GM10266 (cell line): ENCODE measurements around the gene DPP10.

Experiments
- DNase-seq: peaks from one replicate; pipeline ENCODE4 v3.0.0; 2012; ENCODE audit errors: extremely low spot score
- TF ChIP-seq, protein P1 (sequence below): IDR thresholded peaks from 2 replicates; pipeline ENCODE4 v1.5.1; 2012; ENCODE audit warnings: mild to moderate bottlenecking, low read depth; ENCODE audit not compliant: control insufficient read depth, insufficient read depth; ENCODE audit errors: missing control alignments

The DPP10 gene

DNA sequence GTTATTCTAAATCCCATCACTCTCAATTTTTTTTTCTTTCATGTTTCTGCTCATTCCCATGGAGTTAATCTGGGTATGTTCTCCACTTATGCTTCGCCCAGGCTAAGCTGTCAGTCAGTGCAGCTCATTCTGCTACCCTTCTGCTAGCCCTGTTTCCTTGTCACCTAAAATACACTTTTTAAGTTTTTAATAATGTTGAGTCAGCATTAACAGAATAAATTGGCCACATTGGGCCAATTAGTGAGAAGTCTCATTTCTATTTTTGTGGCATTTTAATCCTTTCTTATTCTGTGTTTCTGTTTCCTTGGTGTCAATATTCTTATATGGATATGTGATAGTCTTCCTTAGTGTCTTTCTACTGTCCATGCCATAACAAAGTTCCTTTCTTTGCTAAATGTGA is 1126.2 kb downstream of the DPP10 start:
- TF ChIP-seq, protein P1, sequence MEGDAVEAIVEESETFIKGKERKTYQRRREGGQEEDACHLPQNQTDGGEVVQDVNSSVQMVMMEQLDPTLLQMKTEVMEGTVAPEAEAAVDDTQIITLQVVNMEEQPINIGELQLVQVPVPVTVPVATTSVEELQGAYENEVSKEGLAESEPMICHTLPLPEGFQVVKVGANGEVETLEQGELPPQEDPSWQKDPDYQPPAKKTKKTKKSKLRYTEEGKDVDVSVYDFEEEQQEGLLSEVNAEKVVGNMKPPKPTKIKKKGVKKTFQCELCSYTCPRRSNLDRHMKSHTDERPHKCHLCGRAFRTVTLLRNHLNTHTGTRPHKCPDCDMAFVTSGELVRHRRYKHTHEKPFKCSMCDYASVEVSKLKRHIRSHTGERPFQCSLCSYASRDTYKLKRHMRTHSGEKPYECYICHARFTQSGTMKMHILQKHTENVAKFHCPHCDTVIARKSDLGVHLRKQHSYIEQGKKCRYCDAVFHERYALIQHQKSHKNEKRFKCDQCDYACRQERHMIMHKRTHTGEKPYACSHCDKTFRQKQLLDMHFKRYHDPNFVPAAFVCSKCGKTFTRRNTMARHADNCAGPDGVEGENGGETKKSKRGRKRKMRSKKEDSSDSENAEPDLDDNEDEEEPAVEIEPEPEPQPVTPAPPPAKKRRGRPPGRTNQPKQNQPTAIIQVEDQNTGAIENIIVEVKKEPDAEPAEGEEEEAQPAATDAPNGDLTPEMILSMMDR, result no peak
- no peak for DNase-seq

DNA sequence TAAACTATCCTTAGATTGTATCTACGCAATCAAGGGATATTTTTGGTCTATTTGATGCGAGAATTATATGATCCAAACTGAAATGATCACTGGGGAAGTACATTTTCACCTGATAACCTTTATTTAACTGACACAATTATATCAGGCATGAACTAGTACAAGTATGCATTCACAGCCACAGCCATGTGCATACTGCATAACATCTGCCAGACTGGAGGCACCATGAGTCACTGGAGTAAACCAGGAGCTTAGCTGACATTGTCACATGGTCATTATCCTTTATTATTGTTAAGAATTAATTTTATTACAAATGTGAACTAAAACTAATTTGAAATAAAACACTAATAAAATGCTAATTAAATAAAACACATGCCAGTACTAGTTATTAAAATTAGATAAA is 1127.1 kb downstream of the DPP10 start:
- no peak for DNase-seq
- TF ChIP-seq, protein P1, result no peak

DNA sequence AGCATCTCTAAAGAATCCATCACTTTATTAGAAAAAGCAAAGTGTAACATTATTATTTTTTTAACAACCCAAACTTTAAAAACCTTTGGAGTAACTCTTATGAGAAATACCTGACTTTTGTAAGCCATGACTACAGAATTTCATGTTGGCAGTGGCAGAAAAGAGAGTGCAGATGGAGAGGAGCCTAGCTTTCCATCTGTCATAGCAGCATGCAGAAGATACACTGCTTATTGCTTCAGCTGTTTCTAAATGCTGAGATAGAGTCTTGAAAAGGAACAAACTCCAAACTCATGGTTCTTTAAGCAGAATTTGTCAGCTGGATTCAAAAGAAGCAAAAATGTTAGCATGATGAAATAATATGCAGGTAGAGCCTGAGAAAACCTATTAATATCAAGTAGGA is 1130.3 kb downstream of the DPP10 start:
- TF ChIP-seq, protein P1, result no peak
- DNase-seq, result no peak

DNA sequence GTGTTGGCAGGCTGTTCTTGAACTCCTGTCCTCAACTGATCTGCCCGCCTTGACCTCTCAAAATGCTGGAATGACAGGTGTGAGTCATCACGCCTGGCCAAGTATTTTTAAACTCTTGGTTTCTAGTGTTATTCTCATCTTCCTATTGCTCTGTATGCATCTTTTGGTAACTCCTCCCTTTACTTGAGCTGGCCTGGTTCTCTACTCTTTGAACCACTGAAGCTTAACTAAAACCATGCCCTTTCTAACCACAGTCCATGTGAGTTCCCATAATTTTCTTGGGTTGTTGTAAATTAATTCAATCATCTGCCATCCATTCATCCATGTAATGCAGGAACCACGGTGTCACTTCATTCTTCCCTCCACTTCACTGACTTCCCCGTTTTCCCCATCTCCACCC is 1131.3 kb downstream of the DPP10 start:
- DNase-seq, result no peak
- TF ChIP-seq, protein P1, result no peak

DNA sequence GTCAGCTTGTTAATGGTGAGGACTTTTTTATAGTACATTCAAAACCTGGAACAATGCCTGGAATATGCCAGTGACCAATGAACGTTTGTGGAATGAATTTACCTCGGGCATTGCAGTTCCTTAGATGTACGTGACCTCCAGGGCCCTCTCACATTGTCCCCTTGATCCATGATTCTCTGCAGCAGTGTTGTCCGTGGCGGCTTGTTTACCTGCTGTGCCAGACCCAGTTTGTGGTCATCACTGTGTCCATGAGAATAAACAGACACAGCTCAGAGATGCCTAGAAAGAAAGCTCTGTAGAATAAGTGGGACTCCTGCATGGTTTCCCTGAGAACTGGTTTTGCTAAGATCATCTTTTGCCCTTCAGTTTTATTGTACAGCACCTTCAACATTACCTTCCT is 1132.2 kb downstream of the DPP10 start:
- no peak for DNase-seq
- TF ChIP-seq, protein P1, result no peak

DNA sequence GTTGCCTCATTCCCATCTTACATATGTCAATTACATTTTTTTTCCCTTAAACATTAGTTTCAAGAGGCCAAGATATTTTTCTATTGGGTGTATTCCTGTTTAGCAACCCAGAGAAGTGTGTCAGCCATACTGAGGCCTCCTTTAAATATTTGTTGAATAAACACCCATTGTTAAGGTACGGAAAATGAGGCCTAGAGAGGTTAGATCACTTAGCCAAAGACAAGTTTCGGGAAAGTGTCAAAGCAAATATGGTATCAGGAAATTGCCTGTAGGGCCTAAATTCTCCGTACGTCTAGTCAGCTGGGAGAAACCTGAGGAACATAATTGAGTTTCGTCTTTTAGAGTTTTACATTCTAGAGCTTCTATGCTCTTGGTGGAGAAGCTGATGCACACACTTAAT is 1138.3 kb downstream of the DPP10 start:
- TF ChIP-seq, protein P1, result no peak

DNA sequence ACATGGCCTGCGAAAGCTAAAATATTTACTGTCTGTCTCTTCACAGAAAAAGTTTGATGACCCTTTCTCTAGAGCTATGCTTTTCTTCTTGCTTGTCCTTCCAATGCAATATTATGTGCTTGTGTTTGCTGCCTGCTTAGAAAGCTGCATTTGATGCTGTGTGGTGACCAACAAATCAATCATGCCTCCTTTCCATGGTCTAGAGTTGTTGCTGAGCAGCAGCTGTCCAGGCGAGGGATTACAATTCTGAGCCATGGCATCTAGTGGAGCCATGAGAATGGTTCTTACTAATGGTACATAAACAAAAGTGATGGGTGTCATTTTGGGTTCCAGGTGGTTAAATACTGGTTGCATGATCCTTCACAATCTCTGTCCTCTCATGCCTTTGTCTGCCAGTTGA is 1142.1 kb downstream of the DPP10 start:
- DNase-seq, result no peak
- TF ChIP-seq, protein P1, result no peak

More for the DNA sequence above, 1138.3 kb downstream of the DPP10 start:
- no peak for DNase-seq
